ENCODE data around the gene NEXMIF.
A peak's percentile ranks its signal among the peaks of the same experiment; 100 is the strongest.
"Not testable (repeated sequence)": the region's sequence is repeated elsewhere in the genome, so short reads cannot be mapped to it uniquely, and the experiment has no call there.

Gene NEXMIF

GRCh38 chrX:74925225-74926088 is at the start of gene NEXMIF:
Gene NEXMIF (minus strand): TSS chrX:74925452.
- peak within 1 kb of the TSS; percentile 91 for H3K27ac Mint-ChIP-seq
- peak within 1 kb of the TSS; percentile 99 for H3K4me3 Mint-ChIP-seq
- no peaks in the 10 kb centered on the region for H3K36me3 Mint-ChIP-seq
- ATAC-seq (ENCODE audit: low read depth) (peak; percentile 69), DNase-seq (ENCODE audit: low spot score in 2 of 2) (no peak)
- peaks cover 10% of the 10 kb centered on the region for H3K4me1 Mint-ChIP-seq
- H3K27me3 Mint-ChIP-seq, result peaks cover 3% of the 10 kb centered on the region
- no peaks in the 10 kb centered on the region for H3K9me3 Mint-ChIP-seq

- H3K36me3 Mint-ChIP-seq; H3K27me3 Mint-ChIP-seq; DNase-seq (ENCODE audit: low spot score in 2 of 2); H3K27ac Mint-ChIP-seq; H3K9me3 Mint-ChIP-seq; H3K4me1 Mint-ChIP-seq; ATAC-seq (ENCODE audit: low read depth); H3K4me3 Mint-ChIP-seq: not testable (repeated sequence)
Measured at GRCh38 chrX:74961962-74962361, 36.7 kb upstream of the NEXMIF start.

GRCh38 chrX:74949717-74950116 is 24.5 kb upstream of the NEXMIF start:
- no peaks in the 10 kb centered on the region for H3K4me1 Mint-ChIP-seq
- no peak overlapping the region for H3K27ac Mint-ChIP-seq
- no peak overlapping the region for H3K4me3 Mint-ChIP-seq
- no peak for ATAC-seq (ENCODE audit: low read depth)
- no peak for DNase-seq (ENCODE audit: low spot score in 2 of 2)
- peaks cover 7% of the 10 kb centered on the region for H3K9me3 Mint-ChIP-seq
- H3K36me3 Mint-ChIP-seq, result no peaks in the 10 kb centered on the region
- H3K27me3 Mint-ChIP-seq, result peaks cover 7% of the 10 kb centered on the region

GRCh38 chrX:74940414-74940813 is 15.2 kb upstream of the NEXMIF start:
- DNase-seq (ENCODE audit: low spot score in 2 of 2), result no peak
- ATAC-seq (ENCODE audit: low read depth), result no peak
- no peaks in the 10 kb centered on the region for H3K36me3 Mint-ChIP-seq
- H3K27ac Mint-ChIP-seq, result no peak overlapping the region
- no peak overlapping the region for H3K4me3 Mint-ChIP-seq
- H3K9me3 Mint-ChIP-seq, result peaks cover 5% of the 10 kb centered on the region
- H3K4me1 Mint-ChIP-seq, result no peaks in the 10 kb centered on the region
- H3K27me3 Mint-ChIP-seq, result no peaks in the 10 kb centered on the region

- H3K4me3 Mint-ChIP-seq, result no peak overlapping the region
- no peak overlapping the region for H3K27ac Mint-ChIP-seq
- H3K4me1 Mint-ChIP-seq, result no peaks in the 10 kb centered on the region
- H3K27me3 Mint-ChIP-seq, result peaks cover 8% of the 10 kb centered on the region
- no peak for DNase-seq (ENCODE audit: low spot score in 2 of 2)
- no peak for ATAC-seq (ENCODE audit: low read depth)
- H3K36me3 Mint-ChIP-seq, result no peaks in the 10 kb centered on the region
- H3K9me3 Mint-ChIP-seq, result no peaks in the 10 kb centered on the region
Measured at GRCh38 chrX:74931214-74931613, 6.0 kb upstream of the NEXMIF start.

- ATAC-seq (ENCODE audit: low read depth) (peak; percentile 59), DNase-seq (ENCODE audit: low spot score in 2 of 2) (peak; percentile 48 to 49)
- Mint-ChIP-seq H3K4me1 (peaks cover 10% of the 10 kb centered on the region), H3K27ac (peak overlapping the region; percentile 91), H3K36me3 (no peaks in the 10 kb centered on the region), H3K27me3 (no peaks in the 10 kb centered on the region), H3K4me3 (peak overlapping the region; percentile 99), H3K9me3 (no peaks in the 10 kb centered on the region)
Measured at GRCh38 chrX:74924449-74925224, 615 bp downstream of the NEXMIF start.

GRCh38 chrX:74923942-74924448 is 1.3 kb downstream of the NEXMIF start:
- Mint-ChIP-seq H3K27ac (peak overlapping the region; percentile 89), H3K27me3 (no peaks in the 10 kb centered on the region), H3K4me1 (peaks cover 10% of the 10 kb centered on the region), H3K36me3 (no peaks in the 10 kb centered on the region), H3K4me3 (peak overlapping the region; percentile 99), H3K9me3 (no peaks in the 10 kb centered on the region)
- peak; percentile 12 to 16 for DNase-seq (ENCODE audit: low spot score in 2 of 2)
- peak; percentile 12 for ATAC-seq (ENCODE audit: low read depth)

GRCh38 chrX:74922922-74923543 is 2.2 kb downstream of the NEXMIF start:
- H3K4me3 Mint-ChIP-seq, result peak overlapping the region; percentile 99
- H3K27me3 Mint-ChIP-seq, result no peaks in the 10 kb centered on the region
- H3K4me1 Mint-ChIP-seq, result peaks cover 10% of the 10 kb centered on the region
- ATAC-seq (ENCODE audit: low read depth), result peak; percentile 60
- no peaks in the 10 kb centered on the region for H3K9me3 Mint-ChIP-seq
- H3K36me3 Mint-ChIP-seq, result no peaks in the 10 kb centered on the region
- peak in 1 of 2 donors; percentile 46 for DNase-seq (ENCODE audit: low spot score in 2 of 2)
- H3K27ac Mint-ChIP-seq, result peak overlapping the region; percentile 89

- H3K36me3 Mint-ChIP-seq, result peaks cover 6% of the 10 kb centered on the region
- no peaks in the 10 kb centered on the region for H3K9me3 Mint-ChIP-seq
- no peak overlapping the region for H3K4me3 Mint-ChIP-seq
- H3K4me1 Mint-ChIP-seq, result peaks cover 4% of the 10 kb centered on the region
- ATAC-seq (ENCODE audit: low read depth) (no peak), DNase-seq (ENCODE audit: low spot score in 2 of 2) (no peak)
- no peak overlapping the region for H3K27ac Mint-ChIP-seq
- no peaks in the 10 kb centered on the region for H3K27me3 Mint-ChIP-seq
Measured at GRCh38 chrX:74911494-74911893, 13.8 kb downstream of the NEXMIF start.

GRCh38 chrX:74906417-74906816 is 18.8 kb downstream of the NEXMIF start:
- H3K9me3 Mint-ChIP-seq, result no peaks in the 10 kb centered on the region
- no peaks in the 10 kb centered on the region for H3K27me3 Mint-ChIP-seq
- peaks cover 7% of the 10 kb centered on the region for H3K36me3 Mint-ChIP-seq
- H3K4me1 Mint-ChIP-seq, result peaks cover 2% of the 10 kb centered on the region
- H3K4me3 Mint-ChIP-seq, result no peak overlapping the region
- DNase-seq (ENCODE audit: low spot score in 2 of 2), result no peak
- no peak overlapping the region for H3K27ac Mint-ChIP-seq
- no peak for ATAC-seq (ENCODE audit: low read depth)

GRCh38 chrX:74902806-74903205 is 22.4 kb downstream of the NEXMIF start:
- Mint-ChIP-seq H3K27me3 (no peaks in the 10 kb centered on the region), H3K4me1 (peaks cover 2% of the 10 kb centered on the region), H3K9me3 (no peaks in the 10 kb centered on the region), H3K36me3 (peaks cover 8% of the 10 kb centered on the region), H3K27ac (no peak overlapping the region), H3K4me3 (no peak overlapping the region)
- ATAC-seq (ENCODE audit: low read depth), result no peak
- DNase-seq (ENCODE audit: low spot score in 2 of 2), result no peak

GRCh38 chrX:74892561-74892960 is 32.7 kb downstream of the NEXMIF start:
- DNase-seq (ENCODE audit: low spot score in 2 of 2), result no peak
- Mint-ChIP-seq H3K27ac (no peak overlapping the region), H3K9me3 (no peaks in the 10 kb centered on the region), H3K4me1 (peaks cover 20% of the 10 kb centered on the region), H3K4me3 (no peak overlapping the region), H3K36me3 (peaks cover 4% of the 10 kb centered on the region), H3K27me3 (no peaks in the 10 kb centered on the region)
- no peak for ATAC-seq (ENCODE audit: low read depth)

GRCh38 chrX:74890676-74891430 is 34.4 kb downstream of the NEXMIF start:
- no peak overlapping the region for H3K4me3 Mint-ChIP-seq
- H3K36me3 Mint-ChIP-seq, result peaks cover 4% of the 10 kb centered on the region
- peaks cover 13% of the 10 kb centered on the region for H3K4me1 Mint-ChIP-seq
- H3K27me3 Mint-ChIP-seq, result no peaks in the 10 kb centered on the region
- ATAC-seq (ENCODE audit: low read depth) (peak; percentile 82), DNase-seq (ENCODE audit: low spot score in 2 of 2) (no peak)
- H3K9me3 Mint-ChIP-seq, result no peaks in the 10 kb centered on the region
- H3K27ac Mint-ChIP-seq, result peak overlapping the region; percentile 32
